NCI-H2227 (cell line): ENCODE results near the gene ALDH3B1.

Source experiments
- DNase-seq: peaks from one replicate; lab custom pipeline; 2025; ENCODE audit not compliant: unreplicated experiment; lab: John Stamatoyannopoulos, UW

Gene ALDH3B1

DNA sequence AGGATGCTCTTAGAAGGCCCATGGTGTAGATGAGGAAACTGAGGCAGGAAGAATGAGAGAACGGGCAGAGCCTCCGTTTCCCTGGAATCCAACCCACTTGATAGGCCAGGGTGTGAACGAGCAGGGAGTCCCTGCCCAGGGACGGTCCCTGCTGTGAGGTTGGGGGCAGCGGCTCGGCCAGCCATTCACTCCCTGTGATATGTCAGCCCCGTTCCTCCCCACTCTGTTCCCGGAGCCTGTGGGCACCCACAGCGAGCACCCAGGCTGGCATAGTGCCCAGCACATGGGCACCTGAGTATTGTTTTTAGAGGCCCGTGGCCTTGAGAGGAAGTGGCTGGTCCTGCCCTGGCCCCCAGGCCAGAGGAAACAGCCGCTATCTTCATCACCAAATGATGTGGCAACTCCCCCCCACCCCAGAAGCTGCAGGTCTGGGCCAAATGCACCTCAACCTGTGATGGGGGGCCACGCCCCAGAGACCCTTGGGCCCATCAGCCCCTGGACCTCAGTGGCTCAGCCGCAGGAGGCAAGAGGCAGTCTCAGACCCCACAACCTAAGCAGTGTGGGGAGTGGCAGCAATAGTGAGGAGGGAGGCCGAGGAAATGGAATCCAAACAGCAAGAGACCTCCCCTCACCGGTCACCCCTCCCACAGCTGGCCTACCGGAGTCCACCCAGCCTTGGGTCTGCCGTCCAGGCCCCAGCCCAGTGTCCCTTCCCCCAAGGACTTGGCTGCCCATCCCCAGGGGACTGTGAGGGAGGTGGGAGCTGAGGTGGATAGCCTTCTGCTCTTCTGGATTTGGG is 2.1 kb downstream of the ALDH3B1 start:
- no peak for DNase-seq

DNA sequence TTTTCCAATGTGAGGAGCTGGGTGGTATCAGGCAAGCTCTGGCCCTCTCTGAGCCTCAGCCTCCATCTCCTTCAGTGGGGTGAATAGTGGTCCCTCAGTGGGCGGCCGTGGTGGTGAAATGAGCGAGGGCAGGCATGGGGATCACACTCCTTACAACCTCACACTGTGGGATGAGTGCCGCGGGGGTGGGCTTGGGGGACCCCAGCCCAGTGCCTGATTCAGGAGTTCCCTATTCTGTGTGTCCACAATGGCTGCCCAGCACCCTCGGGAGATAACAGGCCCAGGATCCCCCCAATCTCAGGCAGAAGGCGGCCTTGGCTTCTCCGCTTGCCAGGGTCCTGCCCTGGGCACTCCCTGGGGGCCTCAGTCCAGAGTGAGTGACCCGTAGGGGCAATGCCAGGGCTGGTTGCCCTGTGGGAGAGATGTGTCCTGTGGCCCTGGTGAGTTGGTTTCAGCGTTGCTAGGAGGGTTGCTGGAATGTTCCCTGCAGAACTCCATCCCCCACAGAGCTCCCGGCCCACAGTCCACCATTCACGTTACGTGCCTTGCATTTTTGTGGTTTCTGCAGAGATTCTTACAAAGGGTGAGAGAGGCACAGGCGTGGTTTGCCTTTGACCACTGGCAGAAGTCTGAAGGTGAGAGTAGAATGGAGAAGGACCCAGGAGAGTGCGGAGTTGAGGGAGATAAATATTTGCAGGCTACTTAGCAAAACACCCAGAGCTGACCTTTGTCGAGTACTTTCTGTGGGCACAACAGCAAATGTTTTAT is 2.9 kb downstream of the ALDH3B1 start:
- DNase-seq: no peak

GRCh38 chr11:68013611-68014156 is 3.6 kb downstream of the ALDH3B1 start:
- no peak for DNase-seq

GRCh38 chr11:68014157-68014946 is 4.2 kb downstream of the ALDH3B1 start:
- no peak for DNase-seq

GRCh38 chr11:68014947-68015447 is 4.9 kb downstream of the ALDH3B1 start:
- no peak for DNase-seq

- DNase-seq: no peak
These were observed 5.3 kb downstream of the ALDH3B1 start for GRCh38 chr11:68015467-68015866.

DNA sequence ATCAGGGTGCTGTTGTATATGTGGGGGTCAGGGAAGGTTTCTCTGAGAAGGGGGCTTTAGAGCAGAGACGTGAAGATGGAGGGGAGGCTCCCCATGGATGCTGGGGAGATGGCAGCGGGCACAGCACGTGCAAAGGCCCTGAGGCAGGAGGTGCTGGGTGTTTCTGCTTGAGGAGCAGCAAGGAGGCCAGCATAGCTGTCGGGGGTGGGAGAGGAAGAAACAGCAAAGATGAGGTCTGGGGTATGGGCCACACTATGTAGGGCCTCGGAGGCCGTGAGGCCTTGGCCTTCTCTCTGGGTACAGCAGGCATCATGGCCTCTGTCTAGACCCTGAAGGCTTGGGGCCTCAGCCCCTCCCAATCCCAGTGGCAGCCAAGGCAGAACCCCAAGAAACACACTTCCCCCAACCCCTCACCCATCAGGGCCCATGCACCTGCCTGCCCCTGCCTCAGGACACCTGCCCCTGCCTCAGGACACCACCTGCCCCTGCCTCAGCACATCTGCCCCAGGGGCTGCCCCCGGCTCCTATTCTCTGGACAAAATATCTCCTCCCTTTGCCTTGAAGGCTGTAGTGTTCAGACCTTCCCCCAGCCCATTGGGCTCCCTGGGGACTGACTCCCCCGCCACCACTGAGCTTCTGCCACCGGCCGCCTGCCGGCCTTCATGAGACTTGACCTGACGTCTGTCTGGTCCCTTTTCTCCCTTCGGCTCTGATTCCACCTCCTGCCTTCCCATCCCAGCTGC is 6.2 kb downstream of the ALDH3B1 start:
- no peak for DNase-seq

- DNase-seq: no peak
These were observed 7.0 kb downstream of the ALDH3B1 start for GRCh38 chr11:68016904-68017817.

- DNase-seq: no peak
These were observed 8.0 kb downstream of the ALDH3B1 start for GRCh38 chr11:68017980-68018729.

DNA sequence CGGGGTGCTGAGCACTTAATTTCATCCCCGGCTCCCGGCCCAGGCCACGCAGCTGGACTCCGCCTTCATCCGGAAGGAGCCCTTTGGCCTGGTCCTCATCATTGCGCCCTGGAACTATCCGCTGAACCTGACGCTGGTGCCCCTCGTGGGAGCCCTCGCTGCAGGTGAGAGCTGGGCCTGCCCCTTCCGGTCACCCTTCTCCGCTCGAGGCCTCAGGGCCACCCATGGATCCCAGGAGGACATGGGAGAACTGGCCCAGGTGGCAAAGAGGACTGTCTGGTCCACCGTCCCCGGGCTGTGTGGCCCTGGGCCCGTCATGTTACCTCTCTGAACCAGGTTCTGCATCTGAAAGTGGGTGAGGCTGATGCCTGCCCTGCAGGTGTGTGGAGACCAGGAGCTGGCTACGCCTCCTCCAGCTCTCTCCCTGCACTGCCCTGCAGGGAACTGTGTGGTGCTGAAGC is 8.6 kb downstream of the ALDH3B1 start:
- DNase-seq: no peak

DNA sequence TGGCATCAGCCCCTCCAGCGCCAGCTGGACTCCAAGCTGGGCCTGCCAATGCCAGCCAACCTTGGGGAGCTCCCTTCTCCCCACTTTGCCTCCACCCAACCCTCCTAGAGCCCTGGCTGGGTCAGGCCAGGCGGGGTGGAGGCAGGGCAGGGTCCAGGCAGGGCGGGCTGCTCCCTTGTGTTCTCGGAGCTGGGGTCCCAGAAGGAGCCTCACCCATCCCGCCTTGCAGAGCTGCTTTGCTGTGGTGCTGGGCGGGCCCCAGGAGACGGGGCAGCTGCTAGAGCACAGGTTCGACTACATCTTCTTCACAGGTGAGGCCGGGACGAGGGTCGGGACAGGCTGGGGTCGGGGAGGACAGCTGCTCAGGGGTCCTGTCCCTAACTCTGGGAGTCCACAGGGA is 9.4 kb downstream of the ALDH3B1 start:
- no peak for DNase-seq

DNA sequence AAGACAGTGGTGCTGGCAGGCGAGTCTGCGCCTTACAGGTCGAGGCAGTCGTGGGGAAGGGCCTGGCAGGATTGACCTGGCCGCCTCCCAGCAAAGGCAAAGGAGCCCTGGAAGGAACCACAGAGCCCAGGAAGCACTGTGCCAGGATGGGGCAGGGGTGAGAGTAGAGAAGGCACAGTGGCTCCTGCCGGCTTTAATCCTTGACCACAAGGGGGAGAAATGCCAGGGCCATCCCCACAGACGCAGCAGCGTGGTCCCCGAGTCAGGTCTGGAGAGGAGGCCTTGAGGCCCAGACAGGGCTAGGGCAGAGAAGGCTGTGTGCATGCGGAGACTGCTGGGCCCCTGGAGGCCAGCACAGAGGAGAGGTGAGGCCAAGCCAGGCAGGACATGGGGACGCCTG is 10.4 kb downstream of the ALDH3B1 start:
- no peak for DNase-seq

DNA sequence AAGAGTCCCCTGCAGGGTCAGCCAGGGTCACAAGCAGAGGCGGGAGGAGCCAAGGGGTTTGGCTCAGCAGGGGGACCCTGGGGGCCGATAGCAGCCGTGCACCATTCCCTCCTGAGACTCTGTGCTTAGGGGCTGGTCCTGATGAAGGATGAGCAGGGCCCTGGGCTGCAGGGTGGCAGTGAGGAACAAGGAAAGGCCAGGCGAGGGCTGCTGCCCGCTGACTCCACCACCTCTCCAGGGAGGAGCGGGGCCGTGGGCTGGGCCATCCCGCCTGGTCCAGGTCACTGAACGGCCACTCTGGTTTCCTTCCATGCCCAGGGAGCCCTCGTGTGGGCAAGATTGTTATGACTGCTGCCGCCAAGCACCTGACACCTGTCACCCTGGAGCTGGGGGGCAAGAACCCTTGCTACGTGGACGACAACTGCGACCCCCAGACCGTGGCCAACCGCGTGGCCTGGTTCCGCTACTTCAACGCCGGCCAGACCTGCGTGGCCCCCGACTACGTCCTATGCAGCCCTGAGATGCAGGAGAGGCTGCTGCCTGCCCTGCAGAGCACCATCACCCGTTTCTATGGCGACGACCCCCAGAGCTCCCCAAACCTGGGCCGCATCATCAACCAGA is 11.2 kb downstream of the ALDH3B1 start:
- DNase-seq: no peak

- no peak for DNase-seq
These were observed 12.4 kb downstream of the ALDH3B1 start for GRCh38 chr11:68022531-68022930.

DNA sequence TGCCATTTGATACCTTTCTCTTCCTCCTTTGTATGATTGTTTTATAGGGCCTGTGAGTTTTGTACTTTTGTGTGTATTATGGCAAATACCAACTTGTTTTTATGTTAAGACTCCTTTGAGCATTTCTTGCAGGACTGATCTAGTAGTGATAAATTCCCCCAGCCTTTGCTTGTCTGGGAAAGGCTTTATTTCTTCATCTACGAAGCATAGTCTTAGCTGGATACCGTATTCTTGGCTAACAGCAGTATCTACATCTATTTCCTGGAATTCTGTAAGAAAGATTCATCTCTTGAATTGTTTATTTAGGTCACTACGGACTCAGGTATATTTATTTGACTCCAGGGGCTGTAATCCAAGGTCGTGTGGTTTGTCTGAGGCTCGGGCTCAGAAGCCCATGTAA is 14.4 kb downstream of the ALDH3B1 start:
- DNase-seq: no peak

DNA sequence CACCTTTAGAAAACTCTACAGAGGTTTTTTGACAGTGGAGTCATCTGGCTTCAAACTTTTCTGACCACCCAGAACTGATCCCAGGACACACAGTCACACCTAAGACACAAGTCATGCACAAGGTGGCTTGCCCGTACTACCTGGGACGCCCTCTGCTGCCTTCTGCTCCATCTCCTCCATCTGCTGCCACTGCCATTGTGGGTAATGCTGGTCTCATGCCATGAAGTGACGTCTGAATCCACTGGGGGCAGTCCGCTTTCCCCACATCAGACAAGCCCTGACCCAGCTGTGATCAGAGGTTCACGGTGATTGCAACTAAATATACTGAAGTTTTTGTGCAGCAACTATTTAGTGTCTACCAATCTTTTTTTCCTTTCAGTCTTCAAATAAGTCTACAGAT is 14.9 kb downstream of the ALDH3B1 start:
- no peak for DNase-seq

DNA sequence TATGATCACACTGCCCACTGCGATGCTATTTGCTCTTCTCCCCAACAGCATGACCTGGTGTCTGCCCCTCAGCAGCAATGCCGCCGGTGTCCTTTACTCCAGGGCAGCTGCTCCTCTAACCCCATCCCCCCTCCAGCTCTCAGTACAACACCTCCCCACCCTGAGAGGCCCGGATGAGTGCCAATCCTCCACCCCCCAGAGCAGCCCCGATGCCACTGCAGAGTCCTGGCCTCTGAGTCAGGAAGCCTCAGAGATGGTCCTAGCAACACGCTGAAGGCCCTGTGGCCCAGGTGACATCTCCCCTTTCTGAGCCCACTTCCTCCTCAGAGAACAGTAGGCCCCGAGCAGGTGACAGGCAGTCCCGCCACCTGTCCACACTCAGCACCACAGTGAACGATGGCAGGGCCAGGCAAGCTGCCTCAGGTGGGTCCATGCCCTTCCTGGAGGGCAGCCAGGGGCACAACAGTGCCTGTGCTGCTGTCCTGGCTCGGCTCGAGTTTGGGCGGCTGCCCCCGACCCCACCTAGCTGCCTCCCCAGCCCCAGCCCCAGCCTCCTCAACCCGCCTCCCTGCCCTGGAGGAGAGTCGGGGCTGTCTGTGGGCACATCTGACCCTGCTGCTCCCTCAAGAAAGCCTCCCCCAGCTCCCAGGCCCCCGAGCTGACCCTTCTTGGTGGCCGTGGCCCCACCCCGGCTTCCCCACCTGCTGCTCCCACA is 16.4 kb downstream of the ALDH3B1 start:
- no peak for DNase-seq

DNA sequence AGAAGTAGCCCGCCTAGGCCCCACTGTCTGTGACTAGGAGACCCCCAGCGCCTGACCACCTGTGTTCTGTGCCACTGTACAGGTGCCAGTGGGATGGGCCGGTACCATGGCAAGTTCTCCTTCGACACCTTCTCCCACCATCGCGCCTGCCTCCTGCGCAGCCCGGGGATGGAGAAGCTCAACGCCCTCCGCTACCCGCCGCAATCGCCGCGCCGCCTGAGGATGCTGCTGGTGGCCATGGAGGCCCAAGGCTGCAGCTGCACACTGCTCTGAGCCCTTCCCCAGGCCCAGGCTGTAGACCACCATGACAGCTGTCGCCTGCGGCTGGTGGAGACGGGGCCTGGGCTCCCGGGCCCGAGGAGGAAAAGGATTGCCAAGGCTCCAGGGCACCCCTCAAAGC is 17.5 kb downstream of the ALDH3B1 start:
- no peak for DNase-seq
